Endothelial cell (in vitro differentiated cells): ENCODE data around the gene RIMKLB. TPM values are rescaled to one million over a fixed set of nuclear protein-coding genes. Genes with fewer than 3 reads are reported as not detected.
A peak's percentile ranks its signal among the peaks of the same experiment; 100 is the strongest.

Source experiments
- DNase-seq: peaks from one replicate; pipeline ENCODE4 v3.0.0; 2021; ENCODE audit warnings: low spot score
- H3K27ac Mint-ChIP-seq: one replicate; pipeline ENCODE4 v1.8.0; 2021; ENCODE audit warnings: mixed read lengths, inconsistent platforms; ENCODE audit not compliant: unreplicated experiment
- H3K27me3 Mint-ChIP-seq: one replicate; pipeline ENCODE4 v1.8.0; 2021; ENCODE audit warnings: mild to moderate bottlenecking, moderate library complexity, mixed read lengths, inconsistent platforms; ENCODE audit not compliant: unreplicated experiment
- H3K36me3 Mint-ChIP-seq: one replicate; pipeline ENCODE4 v1.8.0; 2021; ENCODE audit warnings: mild to moderate bottlenecking, low read depth, mixed read lengths, inconsistent platforms; ENCODE audit not compliant: unreplicated experiment
- H3K4me1 Mint-ChIP-seq: one replicate; pipeline ENCODE4 v1.8.0; 2021; ENCODE audit warnings: mild to moderate bottlenecking, mixed read lengths, inconsistent platforms; ENCODE audit not compliant: unreplicated experiment
- H3K4me3 Mint-ChIP-seq: one replicate; pipeline ENCODE4 v1.8.0; 2021; ENCODE audit warnings: mild to moderate bottlenecking, mixed read lengths, inconsistent platforms; ENCODE audit not compliant: unreplicated experiment
- H3K9me3 Mint-ChIP-seq: one replicate; pipeline ENCODE4 v1.8.0; 2021; ENCODE audit warnings: mixed read lengths, inconsistent platforms; ENCODE audit not compliant: unreplicated experiment
- CTCF ChIP-seq: fragments of 200-600 bp; sonication (generic); IDR thresholded peaks from one replicate; pipeline ENCODE4 v1.5.0; 2021; ENCODE audit warnings: antibody characterized with exemption; ENCODE audit not compliant: unreplicated experiment
- long read RNA-seq: library from polyadenylated mRNA; unstranded; transcript quantifications from one replicate; pipeline ENCODE4 v2.0.0, GENCODE V29; 2020; ENCODE audit not compliant: unreplicated experiment
- total RNA-seq: library from RNA; stranded (reverse); fragmentation: NEBNext Ultra II Directional; extraction: Animal tissue kit (Norgen Biotek cat#: 25700); gene quantifications from one replicate; pipeline ENCODE4 v1.2.1, GENCODE V29; 2021; ENCODE audit not compliant: unreplicated experiment

The RIMKLB gene
- total RNA-seq = 101 TPM
- long read RNA-seq, partial matches to known transcripts = 2 of 14 reads
- long read RNA-seq, other reads (novel, unspliced or antisense) = 8 of 14 reads

- H3K9me3 Mint-ChIP-seq = no peaks in the 10 kb centered on the region
- H3K27ac Mint-ChIP-seq = peak within 1 kb of the TSS; percentile 100
- H3K4me3 Mint-ChIP-seq = peak within 1 kb of the TSS; percentile 100
- H3K4me1 Mint-ChIP-seq = peaks cover 27% of the 10 kb centered on the region
- peaks cover 8% of the 10 kb centered on the region for H3K27me3 Mint-ChIP-seq
- peak; percentile 78 for DNase-seq
- peaks cover 10% of the 10 kb centered on the region for H3K36me3 Mint-ChIP-seq
- no peak for TF ChIP-seq CTCF
These were observed at the start of gene RIMKLB for GRCh38 chr12:8697476-8698131. Gene RIMKLB, plus strand, starts transcription at chr12:8697991. Its CDS starts 15,876 bp downstream, at chr12:8713867.

- no peak for DNase-seq
- Mint-ChIP-seq H3K27me3 (peaks cover 2% of the 10 kb centered on the region), H3K27ac (no peak overlapping the region)
These were observed 49.1 kb upstream of the RIMKLB start for GRCh38 chr12:8648576-8649205.

GRCh38 chr12:8655421-8655820 lies 42.4 kb upstream of the RIMKLB start:
- Mint-ChIP-seq H3K27ac (no peak overlapping the region), H3K36me3 (no peaks in the 10 kb centered on the region), H3K27me3 (no peaks in the 10 kb centered on the region), H3K9me3 (no peaks in the 10 kb centered on the region), H3K4me1 (peaks cover 6% of the 10 kb centered on the region), H3K4me3 (no peak overlapping the region)
- no peak for TF ChIP-seq CTCF
- DNase-seq = no peak

More at GRCh38 chr12:8648576-8649205, 49.1 kb upstream of the RIMKLB start:
- peaks cover 7% of the 10 kb centered on the region for H3K4me1 Mint-ChIP-seq
- no peaks in the 10 kb centered on the region for H3K36me3 Mint-ChIP-seq
- H3K9me3 Mint-ChIP-seq = no peaks in the 10 kb centered on the region
- no peak overlapping the region for H3K4me3 Mint-ChIP-seq
- TF ChIP-seq CTCF = no peak

GRCh38 chr12:8658346-8658745 lies 39.4 kb upstream of the RIMKLB start:
- Mint-ChIP-seq H3K36me3 (no peaks in the 10 kb centered on the region), H3K4me3 (no peak overlapping the region), H3K9me3 (no peaks in the 10 kb centered on the region), H3K27me3 (no peaks in the 10 kb centered on the region), H3K27ac (peak overlapping the region; percentile 4), H3K4me1 (peaks cover 6% of the 10 kb centered on the region)
- DNase-seq = no peak
- no peak for TF ChIP-seq CTCF

GRCh38 chr12:8661016-8661415 lies 36.8 kb upstream of the RIMKLB start:
- H3K9me3 Mint-ChIP-seq = no peaks in the 10 kb centered on the region
- H3K4me3 Mint-ChIP-seq = no peak overlapping the region
- no peaks in the 10 kb centered on the region for H3K36me3 Mint-ChIP-seq
- TF ChIP-seq CTCF = no peak
- H3K27ac Mint-ChIP-seq = no peak overlapping the region
- DNase-seq = no peak
- H3K4me1 Mint-ChIP-seq = peaks cover 12% of the 10 kb centered on the region
- H3K27me3 Mint-ChIP-seq = no peaks in the 10 kb centered on the region
